Fibroblast of lung (primary cell): ENCODE results near the gene TMEM134.

ENCODE experiments used
- EZH2 ChIP-seq: IDR thresholded peaks from 2 replicates; pipeline ENCODE4 v1.5.1; 2012; ENCODE audit warnings: low read length, control low read depth, mild to moderate bottlenecking; ENCODE audit errors: missing control alignments
- TF ChIP-seq, protein P1 (sequence below), 2 donors: IDR thresholded peaks in 1 of 2; conservative IDR thresholded peaks in 1 of 2; 1 replicate in 1 of 2; 2 replicates in 1 of 2; pipeline ENCODE4 v1.5.1; 2011 to 2012; ENCODE audit warnings: low read length in 2 of 2, control low read depth in 1 of 2, inconsistent platforms in 1 of 2, low read depth in 1 of 2, mild to moderate bottlenecking in 1 of 2

GRCh38 chr11:67435031-67435726 is 33.9 kb downstream of the TMEM134 start:
- TF ChIP-seq, protein P1, sequence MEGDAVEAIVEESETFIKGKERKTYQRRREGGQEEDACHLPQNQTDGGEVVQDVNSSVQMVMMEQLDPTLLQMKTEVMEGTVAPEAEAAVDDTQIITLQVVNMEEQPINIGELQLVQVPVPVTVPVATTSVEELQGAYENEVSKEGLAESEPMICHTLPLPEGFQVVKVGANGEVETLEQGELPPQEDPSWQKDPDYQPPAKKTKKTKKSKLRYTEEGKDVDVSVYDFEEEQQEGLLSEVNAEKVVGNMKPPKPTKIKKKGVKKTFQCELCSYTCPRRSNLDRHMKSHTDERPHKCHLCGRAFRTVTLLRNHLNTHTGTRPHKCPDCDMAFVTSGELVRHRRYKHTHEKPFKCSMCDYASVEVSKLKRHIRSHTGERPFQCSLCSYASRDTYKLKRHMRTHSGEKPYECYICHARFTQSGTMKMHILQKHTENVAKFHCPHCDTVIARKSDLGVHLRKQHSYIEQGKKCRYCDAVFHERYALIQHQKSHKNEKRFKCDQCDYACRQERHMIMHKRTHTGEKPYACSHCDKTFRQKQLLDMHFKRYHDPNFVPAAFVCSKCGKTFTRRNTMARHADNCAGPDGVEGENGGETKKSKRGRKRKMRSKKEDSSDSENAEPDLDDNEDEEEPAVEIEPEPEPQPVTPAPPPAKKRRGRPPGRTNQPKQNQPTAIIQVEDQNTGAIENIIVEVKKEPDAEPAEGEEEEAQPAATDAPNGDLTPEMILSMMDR (conservative IDR thresholded peaks at IDR 0.05 in 1 of 2, IDR thresholded peaks at IDR 0.05 in 1 of 2; ENCODE audit: low read depth in 1 of 2, low read length in 2 of 2) = no peak
- TF ChIP-seq EZH2 = no peak
